Neural cell (in vitro differentiated cells): ENCODE data around the gene CHD8. TPM values are rescaled to one million over a fixed set of nuclear protein-coding genes. Genes with fewer than 3 reads are reported as not detected.

Experiments
- H2AFZ ChIP-seq: fragments of 200-600, 300-800 bp; sonication (generic), shearing (Covaris generic); 2 replicates; pipeline ENCODE4 v1.6.0; 2014; ENCODE audit warnings: low read depth, mild to moderate bottlenecking, antibody characterized with exemption, low read length, moderate library complexity
- H3F3A ChIP-seq: fragments of 200-600 bp; shearing (Covaris generic); 2 replicates; pipeline ENCODE4 v1.6.1; 2016; ENCODE audit warnings: mild to moderate bottlenecking, moderate library complexity, mixed read lengths, antibody characterized with exemption, low read length; ENCODE audit not compliant: insufficient read depth, poor library complexity, severe bottlenecking
- H3K27ac ChIP-seq: fragments of 200-600, 300-800 bp; sonication (generic), shearing (Covaris generic); 2 replicates; pipeline ENCODE4 v1.5.1; 2014; ENCODE audit warnings: mild to moderate bottlenecking, low read length, moderate library complexity
- H3K27me3 ChIP-seq: fragments of 300-800, 200-600 bp; sonication (generic), shearing (Covaris generic); 2 replicates; pipeline ENCODE4 v1.6.0; 2014; ENCODE audit warnings: mild to moderate bottlenecking, low read depth, low read length, moderate library complexity; ENCODE audit not compliant: insufficient read depth
- H3K36me3 ChIP-seq: fragments of 300-800, 200-600 bp; sonication (generic), shearing (Covaris generic); 2 replicates; pipeline ENCODE4 v1.5.1; 2014; ENCODE audit warnings: mild to moderate bottlenecking, antibody characterized with exemption, low read length, moderate library complexity; ENCODE audit not compliant: insufficient read depth
- H3K4me2 ChIP-seq: fragments of 300-800, 200-600 bp; sonication (generic), shearing (Covaris generic); 2 replicates; pipeline ENCODE4 v1.6.0; 2014; ENCODE audit warnings: mild to moderate bottlenecking, low read length
- H3K4me3 ChIP-seq: fragments of 300-800, 200-600 bp; sonication (generic), shearing (Covaris generic); 2 replicates; pipeline ENCODE4 v1.5.1; 2014; ENCODE audit warnings: mild to moderate bottlenecking, low read length, moderate library complexity
- H3K79me2 ChIP-seq: fragments of 200-600 bp; shearing (Covaris generic); replicated peaks from 2 replicates; pipeline ENCODE4 v1.6.0; 2014; ENCODE audit warnings: mild to moderate bottlenecking, low read length, moderate library complexity; ENCODE audit not compliant: insufficient read depth
- H3K9ac ChIP-seq: fragments of 300-800, 200-600 bp; sonication (generic), shearing (Covaris generic); 2 replicates; pipeline ENCODE4 v1.6.1; 2016; ENCODE audit warnings: mild to moderate bottlenecking, low read length, mixed read lengths
- H3K9me2 ChIP-seq: fragments of 200-600 bp; shearing (Covaris generic); 2 replicates; pipeline ENCODE4 v1.6.1; 2016; ENCODE audit warnings: mild to moderate bottlenecking, low read length, mixed read lengths; ENCODE audit not compliant: insufficient read depth
- H3K9me3 ChIP-seq: fragments of 200-600, 300-800 bp; sonication (generic), shearing (Covaris generic); 2 replicates; pipeline ENCODE4 v1.6.1; 2016; ENCODE audit warnings: mild to moderate bottlenecking, mixed run types, low read length, moderate library complexity, mixed read lengths
- H4K20me1 ChIP-seq: fragments of 200-600 bp; shearing (Covaris generic); 2 replicates; pipeline ENCODE4 v1.6.1; 2016; ENCODE audit warnings: mild to moderate bottlenecking, mixed run types; ENCODE audit not compliant: insufficient read depth
- CTCF ChIP-seq: fragments of 450-650 bp; IDR thresholded peaks from 2 replicates; pipeline ENCODE4 v1.5.1; 2014; ENCODE audit warnings: antibody characterized with exemption, mild to moderate bottlenecking, moderate library complexity; ENCODE audit not compliant: poor library complexity, severe bottlenecking
- EP300 ChIP-seq: fragments of 450-650 bp; conservative IDR thresholded peaks from 2 replicates; pipeline ENCODE4 v1.6.1; 2014; ENCODE audit warnings: antibody characterized with exemption, mild to moderate bottlenecking, moderate library complexity; ENCODE audit not compliant: poor library complexity, severe bottlenecking
- EZH2 ChIP-seq: fragments of 200-600, 300-800 bp; shearing (Covaris generic), sonication (generic); IDR thresholded peaks from 2 replicates; pipeline ENCODE4 v1.6.1; 2014; ENCODE audit warnings: antibody characterized with exemption, low read length, borderline replicate concordance, mild to moderate bottlenecking; ENCODE audit not compliant: insufficient read depth, poor library complexity, severe bottlenecking
- MXI1 ChIP-seq: fragments of 450-650 bp; conservative IDR thresholded peaks from 2 replicates; pipeline ENCODE4 v1.6.1; 2014; ENCODE audit warnings: antibody characterized with exemption, mild to moderate bottlenecking; ENCODE audit not compliant: poor library complexity, severe bottlenecking
- POLR2AphosphoS5 ChIP-seq: IDR thresholded peaks from 2 replicates; pipeline ENCODE4 v1.6.1; 2012
- RAD21 ChIP-seq: fragments of 450-650 bp; conservative IDR thresholded peaks from 2 replicates; pipeline ENCODE4 v1.6.1; 2014; ENCODE audit warnings: antibody characterized with exemption, mild to moderate bottlenecking, moderate library complexity
- REST ChIP-seq: IDR thresholded peaks from 2 replicates; pipeline ENCODE4 v1.6.1; 2012; ENCODE audit warnings: borderline replicate concordance
- SMC3 ChIP-seq: fragments of 450-650 bp; conservative IDR thresholded peaks from 2 replicates; pipeline ENCODE4 v1.6.1; 2014; ENCODE audit warnings: antibody characterized with exemption, mild to moderate bottlenecking, moderate library complexity; ENCODE audit not compliant: poor library complexity
- TAF1 ChIP-seq: IDR thresholded peaks from 2 replicates; pipeline ENCODE4 v1.6.1; 2012; ENCODE audit warnings: low read depth
- polyA plus RNA-seq: library from polyadenylated mRNA; depleted of rRNA; stranded (reverse); fragments of >200 nt; gene quantifications from 2 replicates; pipeline ENCODE4 v1.2.3, GENCODE V29; 2014

CHD8 gene
- polyA plus RNA-seq, 1 donor from 2014 or later: 44.1 TPM

GRCh38 chr14:21399311-21399870, 56.5 kb downstream of the CHD8 start:
- Histone ChIP-seq H3K9me3 (no peaks in the 10 kb centered on the region), H4K20me1 (no peaks in the 10 kb centered on the region), H2AFZ (no peak overlapping the region), H3K4me3 (no peak overlapping the region), H3K27ac (no peak overlapping the region), H3K9me2 (no peaks in the 10 kb centered on the region), H3K9ac (no peak overlapping the region), H3F3A (no peaks in the 10 kb centered on the region), H3K4me2 (no peak overlapping the region), H3K27me3 (no peaks in the 10 kb centered on the region), H3K36me3 (peaks cover 19% of the 10 kb centered on the region), H3K79me2 (no peaks in the 10 kb centered on the region)
- TF ChIP-seq SMC3 (no peak), TAF1 (no peak), EZH2 (no peak), EP300 (no peak), CTCF (no peak), REST (no peak), RAD21 (no peak), POLR2AphosphoS5 (no peak), MXI1 (no peak)

- Histone ChIP-seq H3F3A (no peaks in the 10 kb centered on the region), H3K9me2 (no peaks in the 10 kb centered on the region), H3K36me3 (peaks cover 20% of the 10 kb centered on the region), H3K79me2 (no peaks in the 10 kb centered on the region), H3K27ac (no peak overlapping the region), H4K20me1 (no peaks in the 10 kb centered on the region), H3K4me3 (no peak overlapping the region), H3K4me2 (no peak overlapping the region), H2AFZ (no peak overlapping the region), H3K9ac (no peak overlapping the region), H3K27me3 (no peaks in the 10 kb centered on the region), H3K9me3 (no peaks in the 10 kb centered on the region)
- no peak for TF ChIP-seq SMC3
- no peak for TF ChIP-seq RAD21
- no peak for TF ChIP-seq MXI1
- TF ChIP-seq REST: no peak
- no peak for TF ChIP-seq CTCF
- no peak for TF ChIP-seq TAF1
- no peak for TF ChIP-seq POLR2AphosphoS5
- TF ChIP-seq EP300: no peak
- TF ChIP-seq EZH2: no peak
Observed at GRCh38 chr14:21398901-21399300, 57.0 kb downstream of the CHD8 start.
